GM12878 (cell line): ENCODE data around the gene PDLIM3. TPM values are rescaled to one million over a fixed set of nuclear protein-coding genes. Genes with fewer than 3 reads are reported as not detected.
A peak's percentile ranks its signal among the peaks of the same experiment; 100 is the strongest.

Experiments
- ATAC-seq: fragments of 200-7000 bp; cut with Tn5 transposase; 3 replicates; pipeline ENCODE4 v1.9.1; 2020; ENCODE audit warnings: mild to moderate bottlenecking, moderate library complexity
- BruUV-seq: library from RNA; stranded (reverse); fragments of 400-500 nt; replicated peaks from 2 replicates; lab custom pipeline; 2021; lab: Mats Ljungman, UMichigan
- CTCF ChIA-PET: fragments of 300-600 bp; sonication (Branson Sonifier 250); formaldehyde crosslinking; extraction: SDS; loops from one replicate; lab custom pipeline; 2021; ENCODE audit warnings: inconsistent platforms; lab: Yijun Ruan, JAX
- POLR2A ChIA-PET: fragments of 350-600 bp; formaldehyde crosslinking; extraction: SDS; loops from one replicate; lab custom pipeline; 2021; ENCODE audit warnings: inconsistent platforms; lab: Charles Lee
- RAD21 ChIA-PET: fragments of 300-600 bp; sonication (Branson Sonifier 250); formaldehyde crosslinking; loops from one replicate; lab custom pipeline; 2023; ENCODE audit warnings: antibody characterized with exemption; ENCODE audit not compliant: unreplicated experiment; lab: Charles Lee
- SMC1A ChIA-PET: fragments of 300-600 bp; sonication (Branson Sonifier 250); formaldehyde crosslinking; loops from one replicate; lab custom pipeline; 2023; ENCODE audit not compliant: unreplicated experiment, uncharacterized antibody; lab: Charles Lee
- DNase-seq: peaks from one replicate; pipeline ENCODE4 v3.0.0-alpha.2; 2011; ENCODE audit warnings: low read depth, low spot score
- FAIRE-seq: peaks from 3 replicates; lab custom pipeline; 2011; peaks lifted over from hg19 to GRCh38; lab: Jason Lieb, UNC
- H2AFZ ChIP-seq: 2 replicates; pipeline ENCODE4 v1.6.0; 2011; ENCODE audit warnings: low read depth, low read length, control low read depth; ENCODE audit not compliant: control insufficient read depth
- H3K27ac ChIP-seq: 2 replicates; pipeline ENCODE4 v1.5.1; 2011; ENCODE audit warnings: control low read depth; ENCODE audit not compliant: control insufficient read depth, insufficient read depth
- H3K27me3 ChIP-seq, 2 experiments: replicated peaks in 1 of 2; 2 replicates each; pipeline versions ENCODE4 v1.6.0 to v1.6.1; 2011; ENCODE audit warnings: low read length in 1 of 2; ENCODE audit not compliant: control insufficient read depth in 2 of 2, insufficient read depth in 2 of 2
- H3K36me3 ChIP-seq, 2 experiments: 2 replicates each; pipeline ENCODE4 v1.5.1; 2011; ENCODE audit warnings: low read length in 1 of 2; ENCODE audit not compliant: control insufficient read depth in 2 of 2, insufficient read depth in 2 of 2
- H3K4me1 ChIP-seq: 2 replicates; pipeline ENCODE4 v1.6.1; 2011; ENCODE audit warnings: mild to moderate bottlenecking, low read length, moderate library complexity, mixed read lengths; ENCODE audit not compliant: control insufficient read depth, insufficient read depth
- H3K4me2 ChIP-seq: 2 replicates; pipeline ENCODE4 v1.6.0; 2011; ENCODE audit warnings: control low read depth; ENCODE audit not compliant: control insufficient read depth, insufficient read depth
- H3K4me3 ChIP-seq: fragments of 200-600 bp; sonication (generic); 2 replicates; pipeline ENCODE4 v1.5.1; 2016
- H3K79me2 ChIP-seq: 2 replicates; pipeline ENCODE4 v1.6.0; 2011; ENCODE audit warnings: low read length; ENCODE audit not compliant: control insufficient read depth, insufficient read depth
- H3K9ac ChIP-seq: 2 replicates; pipeline ENCODE4 v1.8.0; 2011; ENCODE audit warnings: low read length, control low read depth, mixed read lengths; ENCODE audit not compliant: control insufficient read depth, insufficient read depth
- H3K9me3 ChIP-seq: replicated peaks from 3 replicates; pipeline ENCODE4 v1.5.1; 2011; ENCODE audit warnings: mild to moderate bottlenecking, low read length; ENCODE audit not compliant: control insufficient read depth, insufficient read depth
- H4K20me1 ChIP-seq: 2 replicates; pipeline ENCODE4 v1.6.0; 2011; ENCODE audit not compliant: control insufficient read depth, insufficient read depth
- ASH2L ChIP-seq: fragments of 300-600, 200-600 bp; sonication (generic); IDR thresholded peaks from 2 replicates; pipeline ENCODE4 v1.6.1; 2017; ENCODE audit warnings: low read depth, mild to moderate bottlenecking, borderline replicate concordance
- CREB1 ChIP-seq: IDR thresholded peaks from 2 replicates; pipeline ENCODE4 v1.6.1; 2012; ENCODE audit warnings: low read depth, mild to moderate bottlenecking, inconsistent platforms
- HDGF ChIP-seq: fragments of 450-650 bp; IDR thresholded peaks from 2 replicates; pipeline ENCODE4 v1.6.1; 2016; ENCODE audit warnings: antibody characterized with exemption
- KDM1A ChIP-seq: fragments of 200-600 bp; sonication (generic); IDR thresholded peaks from 2 replicates; pipeline ENCODE4 v1.6.1; 2016; ENCODE audit warnings: borderline replicate concordance
- KLF5 ChIP-seq: fragments of 450-650 bp; IDR thresholded peaks from 2 replicates; pipeline ENCODE4 v1.6.1; 2014; ENCODE audit warnings: mild to moderate bottlenecking; ENCODE audit not compliant: partially characterized antibody
- NR2C2 ChIP-seq: IDR thresholded peaks from 2 replicates; pipeline ENCODE4 v1.6.1; 2011; ENCODE audit warnings: borderline replicate concordance, low read depth; ENCODE audit not compliant: control insufficient read depth, insufficient read length
- POU2F2 ChIP-seq: IDR thresholded peaks from 3 replicates; pipeline ENCODE4 v1.6.1; 2011; ENCODE audit warnings: low read depth, mild to moderate bottlenecking, low read length, borderline replicate concordance
- SMC3 ChIP-seq: IDR thresholded peaks from 2 replicates; pipeline ENCODE4 v1.6.1; 2011; ENCODE audit warnings: low read length, improper control_type of control experiment, borderline replicate concordance
- TBL1XR1 ChIP-seq: IDR thresholded peaks from 2 replicates; pipeline ENCODE4 v1.6.1; 2012; ENCODE audit warnings: low read depth, low read length, improper control_type of control experiment
- TCF12 ChIP-seq: IDR thresholded peaks from 2 replicates; pipeline ENCODE4 v1.6.1; 2011; ENCODE audit warnings: low read depth, mild to moderate bottlenecking, low read length
- WGBS: methylation state at CpG from one replicate; pipeline ENCODE4 v1.1.6; 2016; ENCODE audit warnings: low lambda C conversion rate; ENCODE audit not compliant: insufficient replicate concordance, insufficient coverage; ENCODE audit errors: missing lambda C conversion rate; 5-methylcytosine and 5-hydroxymethylcytosine counted together
- in situ Hi-C: fragments of 300-500 bp; cut with MboI; formaldehyde crosslinking; loops from 9 replicates; pipeline ENCODE4 v1.14.3; 2018; ENCODE audit warnings: mixed read lengths
- intact Hi-C: fragments of 100-400 bp; cut with micrococcal nuclease; formaldehyde crosslinking; loops from one replicate; pipeline ENCODE4 v1.14.2; 2022; ENCODE audit not compliant: unreplicated experiment
- polyA plus RNA-seq, 11 experiments: library from polyadenylated mRNA; depleted of rRNA in 4 of 11; unstranded in 6 of 11; stranded (reverse) in 5 of 11; fragments of >200 nt; fragmentation: Nextera tagmentation in 4 of 11; fragmentation: Illumina TruSeq in 1 of 11; extraction: Ambion mirVana in 4 of 11; extraction: Trizol in 1 of 11; gene quantifications; 1 replicate in 1 of 11; 2 replicates in 10 of 11; pipeline versions ENCODE4 v1.2.1 to v1.2.3, GENCODE V29; 2011 to 2016; ENCODE audit warnings: inconsistent platforms in 2 of 11, missing spikeins in 2 of 11, low read depth in 1 of 11
- total RNA-seq, 4 experiments: library from RNA; depleted of rRNA in 3 of 4; stranded (reverse); fragments of >200 nt in 3 of 4; fragmentation: Illumina TruSeq in 1 of 4; extraction: Trizol in 1 of 4; gene quantifications; 2 replicates each; pipeline versions ENCODE4 v1.2.1 to v1.2.3, GENCODE V29; 2013 to 2021
- TF ChIP-seq, protein P1 (sequence below): IDR thresholded peaks from 2 replicates; pipeline ENCODE4 v1.6.1; 2012; ENCODE audit warnings: low read depth, low read length, improper control_type of control experiment
- TF ChIP-seq, protein P2 (sequence below): fragments of 450-650 bp; IDR thresholded peaks from 2 replicates; pipeline ENCODE4 v1.6.1; 2017; ENCODE audit warnings: antibody characterized with exemption, mild to moderate bottlenecking, moderate library complexity

PDLIM3 gene
- total and polyA plus RNA-seq, 10 of the 15 experiments (the other 5 are each of a cell fraction or from before 2014, with no cell fraction given), result 0.04 to 0.43 (median 0.08) TPM; not detected in 7

DNA sequence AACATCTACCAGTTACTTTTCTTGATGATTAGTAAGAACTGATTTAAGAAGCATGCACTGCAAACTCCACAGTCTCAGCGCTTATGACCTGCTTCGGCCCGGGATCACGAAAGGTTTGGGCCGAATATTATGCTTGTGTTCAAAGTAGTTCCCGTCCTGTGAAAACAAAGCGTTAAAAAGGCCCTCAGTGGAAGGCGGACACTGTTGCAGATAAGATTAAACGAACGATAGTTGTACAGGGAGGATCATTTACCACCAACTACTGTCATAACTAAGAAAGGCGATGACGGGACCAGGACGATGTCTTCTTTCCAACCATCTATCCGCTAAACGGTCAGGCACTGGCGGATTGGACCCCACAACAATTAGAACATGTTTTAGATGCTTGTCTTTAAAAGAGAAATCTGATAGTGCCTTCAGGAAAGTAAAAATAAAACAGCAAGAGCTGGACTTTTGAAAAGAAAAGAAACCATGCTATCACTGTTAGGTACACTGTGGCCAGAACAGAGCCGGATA, 21.1 kb downstream of the PDLIM3 start:
- DNase-seq (no peak), ATAC-seq (no peak), FAIRE-seq (no peak)
- peaks cover 4% of the 10 kb centered on the region; the same call in 2 of the 3 replicates for H3K9me3 ChIP-seq
- WGBS, result 88% methylated on average over 17 of the region's 17 CpGs
- SMC1A ChIA-PET, result interaction anchor here (1.5 kb wide), 1 partner anchor 19 kb away, joined by 3 read pairs; no protein-coding TSS in a partner anchor
- H3K27me3 ChIP-seq, result no peaks in the 10 kb centered on the region; a peak in 1 of 4 replicates
- no TSS peak for BruUV-seq
- CTCF ChIA-PET, result interaction anchor here (1.5 to 1.9 kb wide), 2 partner anchors 13 to 83 kb away, joined by 4 to 5 read pairs; no protein-coding TSS in a partner anchor
- in situ Hi-C loops, result no loop called here
- H3K4me3 ChIP-seq, result no peak overlapping the region
- H2AFZ ChIP-seq, result no peak overlapping the region
- H3K79me2 ChIP-seq, result no peaks in the 10 kb centered on the region
- H3K4me2 ChIP-seq, result no peak overlapping the region
- no peaks in the 10 kb centered on the region for H4K20me1 ChIP-seq
- no peak overlapping the region for H3K27ac ChIP-seq
- peaks cover 5% of the 10 kb centered on the region for H3K4me1 ChIP-seq
- TF ChIP-seq, protein P1, sequence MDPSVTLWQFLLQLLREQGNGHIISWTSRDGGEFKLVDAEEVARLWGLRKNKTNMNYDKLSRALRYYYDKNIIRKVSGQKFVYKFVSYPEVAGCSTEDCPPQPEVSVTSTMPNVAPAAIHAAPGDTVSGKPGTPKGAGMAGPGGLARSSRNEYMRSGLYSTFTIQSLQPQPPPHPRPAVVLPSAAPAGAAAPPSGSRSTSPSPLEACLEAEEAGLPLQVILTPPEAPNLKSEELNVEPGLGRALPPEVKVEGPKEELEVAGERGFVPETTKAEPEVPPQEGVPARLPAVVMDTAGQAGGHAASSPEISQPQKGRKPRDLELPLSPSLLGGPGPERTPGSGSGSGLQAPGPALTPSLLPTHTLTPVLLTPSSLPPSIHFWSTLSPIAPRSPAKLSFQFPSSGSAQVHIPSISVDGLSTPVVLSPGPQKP, result no peak
- RAD21 ChIA-PET, result no interaction called here
- POLR2A ChIA-PET, result no interaction called here
- intact Hi-C loops, result no loop called here
- H3K9ac ChIP-seq, result no peak overlapping the region
- no peaks in the 10 kb centered on the region for H3K36me3 ChIP-seq

DNA sequence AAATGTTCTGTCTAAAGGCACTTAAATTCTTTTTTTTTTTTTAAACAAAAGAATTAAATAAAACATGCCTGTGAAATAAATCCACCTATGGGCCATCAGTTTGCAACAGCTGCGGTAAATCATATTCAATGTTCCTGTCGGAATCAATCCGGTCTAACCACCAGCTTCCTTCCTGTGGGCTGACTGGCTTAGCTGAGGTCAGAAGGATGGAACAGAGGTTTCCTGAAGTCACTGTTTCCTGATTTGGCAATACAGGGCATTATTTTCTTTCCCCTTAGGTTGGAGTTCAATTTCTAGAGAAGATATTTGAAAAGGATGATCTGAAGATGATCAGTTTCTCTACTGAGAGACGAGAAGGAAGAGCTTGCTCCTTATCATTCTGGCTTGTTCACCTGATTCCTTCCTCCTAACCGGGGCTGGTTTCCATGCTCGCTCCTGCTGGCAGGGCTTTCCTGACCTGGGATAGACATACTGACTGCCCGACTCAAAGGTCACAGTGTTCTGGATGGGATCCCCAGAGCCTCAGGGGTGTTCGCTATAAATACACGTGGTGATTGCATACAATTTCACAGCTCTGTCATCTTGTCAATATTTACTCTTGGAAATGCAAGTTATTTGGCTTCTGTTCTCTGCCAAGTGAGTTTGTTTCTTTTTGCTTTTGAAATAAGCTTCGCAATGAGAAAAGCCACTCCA, 21.7 kb downstream of the PDLIM3 start:
- H3K4me3 ChIP-seq, result no peak overlapping the region
- H2AFZ ChIP-seq, result peak overlapping the region; percentile 23; the same call in 1 of the 2 replicates
- intact Hi-C loops, result no loop called here
- H3K36me3 ChIP-seq, result no peaks in the 10 kb centered on the region
- BruUV-seq, result no TSS peak
- H4K20me1 ChIP-seq, result no peaks in the 10 kb centered on the region
- ATAC-seq, result 0 out of 3 replicates have a peak, but pooled peaks have one; percentile 27
- peaks cover 4% of the 10 kb centered on the region; the same call in 2 of the 3 replicates for H3K9me3 ChIP-seq
- RAD21 ChIA-PET, result no interaction called here
- H3K4me1 ChIP-seq, result peaks cover 5% of the 10 kb centered on the region
- 20% methylated on average over 10 of the region's 10 CpGs for WGBS
- in situ Hi-C loops, result no loop called here
- no peak overlapping the region for H3K27ac ChIP-seq
- no peaks in the 10 kb centered on the region; a peak in 1 of 4 replicates for H3K27me3 ChIP-seq
- peak; percentile 2 for DNase-seq
- SMC1A ChIA-PET, result interaction anchor here (1.5 kb wide), 1 partner anchor 18 kb away, joined by 3 read pairs; no protein-coding TSS in a partner anchor
- no peaks in the 10 kb centered on the region for H3K79me2 ChIP-seq
- H3K4me2 ChIP-seq, result peak overlapping the region; percentile 71; the same call in 1 of the 2 replicates
- POLR2A ChIA-PET, result no interaction called here
- H3K9ac ChIP-seq, result no peak overlapping the region
- FAIRE-seq, result no peak
- CTCF ChIA-PET, result interaction anchor here (1.2 to 1.9 kb wide), 4 partner anchors 14 to 84 kb away, joined by 3 to 5 read pairs (median 4); no protein-coding TSS in a partner anchor
- TF ChIP-seq NR2C2 (no peak), KDM1A (no peak), TCF12 (0 out of 2 replicates have a peak, but pooled peaks have one; percentile 19), SMC3 (no peak), POU2F2 (no peak), TBL1XR1 (no peak), ASH2L (no peak), HDGF (no peak), CREB1 (no peak), KLF5 (no peak)
- TF ChIP-seq, protein P2, sequence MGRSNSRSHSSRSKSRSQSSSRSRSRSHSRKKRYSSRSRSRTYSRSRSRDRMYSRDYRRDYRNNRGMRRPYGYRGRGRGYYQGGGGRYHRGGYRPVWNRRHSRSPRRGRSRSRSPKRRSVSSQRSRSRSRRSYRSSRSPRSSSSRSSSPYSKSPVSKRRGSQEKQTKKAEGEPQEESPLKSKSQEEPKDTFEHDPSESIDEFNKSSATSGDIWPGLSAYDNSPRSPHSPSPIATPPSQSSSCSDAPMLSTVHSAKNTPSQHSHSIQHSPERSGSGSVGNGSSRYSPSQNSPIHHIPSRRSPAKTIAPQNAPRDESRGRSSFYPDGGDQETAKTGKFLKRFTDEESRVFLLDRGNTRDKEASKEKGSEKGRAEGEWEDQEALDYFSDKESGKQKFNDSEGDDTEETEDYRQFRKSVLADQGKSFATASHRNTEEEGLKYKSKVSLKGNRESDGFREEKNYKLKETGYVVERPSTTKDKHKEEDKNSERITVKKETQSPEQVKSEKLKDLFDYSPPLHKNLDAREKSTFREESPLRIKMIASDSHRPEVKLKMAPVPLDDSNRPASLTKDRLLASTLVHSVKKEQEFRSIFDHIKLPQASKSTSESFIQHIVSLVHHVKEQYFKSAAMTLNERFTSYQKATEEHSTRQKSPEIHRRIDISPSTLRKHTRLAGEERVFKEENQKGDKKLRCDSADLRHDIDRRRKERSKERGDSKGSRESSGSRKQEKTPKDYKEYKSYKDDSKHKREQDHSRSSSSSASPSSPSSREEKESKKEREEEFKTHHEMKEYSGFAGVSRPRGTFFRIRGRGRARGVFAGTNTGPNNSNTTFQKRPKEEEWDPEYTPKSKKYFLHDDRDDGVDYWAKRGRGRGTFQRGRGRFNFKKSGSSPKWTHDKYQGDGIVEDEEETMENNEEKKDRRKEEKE, result no peak
